Transverse colon (tissue), 4 donors: ENCODE data around the gene CLDN8. TPM values are rescaled to one million over a fixed set of nuclear protein-coding genes. Genes with fewer than 3 reads are reported as not detected.

Experiments
- DNase-seq: peaks from one replicate; pipeline ENCODE4 v3.0.0-alpha.2; 2019
- H3K27ac ChIP-seq, 4 donors: fragments of 200-600 bp; sonication (generic); 2 replicates each; pipeline ENCODE4 v1.5.1; 2016 to 2018; ENCODE audit warnings: inconsistent platforms in 4 of 4
- H3K27me3 ChIP-seq: fragments of 200-600 bp; sonication (generic); 2 replicates; pipeline ENCODE4 v1.5.1; 2017; ENCODE audit warnings: inconsistent platforms
- H3K36me3 ChIP-seq, 4 donors: fragments of 200-600 bp; sonication (generic); 2 replicates each; pipeline ENCODE4 v1.5.1; 2017 to 2019; ENCODE audit warnings: inconsistent platforms in 4 of 4
- H3K4me1 ChIP-seq, 4 donors: fragments of 200-600 bp; sonication (generic); 2 replicates each; pipeline ENCODE4 v1.5.1; 2017 to 2020; ENCODE audit warnings: inconsistent platforms in 4 of 4
- H3K4me3 ChIP-seq, 4 donors: fragments of 200-600 bp; sonication (generic); 1 replicate in 1 of 4; 2 replicates in 3 of 4; pipeline versions ENCODE4 v1.5.1 to v1.6.1; 2017 to 2019; ENCODE audit warnings: inconsistent platforms in 4 of 4
- H3K9me3 ChIP-seq, 2 donors: fragments of 200-600 bp; sonication (generic); 2 replicates each; pipeline ENCODE4 v1.5.1; 2017 to 2019; ENCODE audit warnings: inconsistent platforms in 2 of 2
- CTCF ChIP-seq, 5 experiments: fragments of 200-600 bp in 3 of 5; fragments of 450-650 bp in 2 of 5; sonication (generic) in 3 of 5; IDR thresholded peaks; 1 replicate in 2 of 5; 2 replicates in 3 of 5; pipeline ENCODE4 v1.5.1; 2016 to 2017; ENCODE audit warnings: antibody characterized with exemption in 5 of 5, inconsistent platforms in 3 of 5, mild to moderate bottlenecking in 2 of 5, moderate library complexity in 1 of 5
- EP300 ChIP-seq: sonication (generic); formaldehyde crosslinking; IDR thresholded peaks from one replicate; pipeline ENCODE4 v1.6.1; 2017; ENCODE audit warnings: antibody characterized with exemption, low read depth
- POLR2A ChIP-seq: fragments of 450-650 bp; IDR thresholded peaks from one replicate; pipeline ENCODE4 v1.6.1; 2016; ENCODE audit warnings: antibody characterized with exemption, mild to moderate bottlenecking, moderate library complexity
- POLR2AphosphoS5 ChIP-seq, 3 donors: sonication (generic); formaldehyde crosslinking; IDR thresholded peaks; one replicate each; pipeline ENCODE4 v1.6.1; 2016; ENCODE audit warnings: antibody characterized with exemption in 3 of 3
- WGBS, 2 donors: methylation state at CpG; one replicate each; pipeline ENCODE4 v1.1.5; 2018; ENCODE audit warnings: low coverage in 1 of 2; 5-methylcytosine and 5-hydroxymethylcytosine counted together
- in situ Hi-C, 4 donors: fragments of 200-750 bp; cut with MboI; loops; one replicate each; pipeline versions ENCODE4 v1.15.0 to v1.15.1; 2017; ENCODE audit warnings: low sequenced_read_pairs in 3 of 4, low pct_ligation_motif_present in 1 of 4, low pct_unique_long_range_greater_than_20kb in 1 of 4
- intact Hi-C: fragments of 100-400 bp; cut with DNase I; formaldehyde crosslinking; loops from one replicate; pipeline ENCODE4 v1.15.1; 2023; ENCODE audit warnings: low total_unique reads
- total RNA-seq, 4 donors: library from RNA; depleted of rRNA; stranded (reverse); fragments of >200 nt; gene quantifications; one replicate each; pipeline ENCODE4 v1.1.0, GENCODE V29; 2016

The CLDN8 gene
- total RNA-seq, 4 donors from 2014 or later, result 13.5 to 107 (median 33.2) TPM

- no peaks in the 10 kb centered on the region for H3K36me3 ChIP-seq
- intact Hi-C loops (no loop called here), in situ Hi-C loops (loop anchor here in 1 of 4 donors (25.0 kb wide), 1 partner anchor 103 kb away; the partner anchor contains the start of genes KRTAP23-1 and KRTAP27-1)
- peak overlapping the region; percentile 62 to 81 (median 72) for H3K27ac ChIP-seq
- no peaks in the 10 kb centered on the region for H3K27me3 ChIP-seq
- peak; percentile 20 for DNase-seq
- TF ChIP-seq POLR2AphosphoS5 (IDR thresholded peaks at IDR 0.05) (peak in 1 of 3 donors; percentile 54), EP300 (no peak)
- H3K4me3 ChIP-seq, result no peak overlapping the region
- WGBS, 2 donors, result 21 to 44% methylated on average over 3 of the region's 3 CpGs
- no peaks in the 10 kb centered on the region for H3K9me3 ChIP-seq
- peaks cover 0 to 22% (median 14%) of the 10 kb centered on the region in 4 donors for H3K4me1 ChIP-seq
These were observed 18.2 kb upstream of the CLDN8 start for GRCh38 chr21:30234050-30234449.

GRCh38 chr21:30233228-30234020 lies 17.5 kb upstream of the CLDN8 start:
- H3K36me3 ChIP-seq, result no peaks in the 10 kb centered on the region
- intact Hi-C loops, result no loop called here
- H3K27ac ChIP-seq, result peak overlapping the region; percentile 62 to 81 (median 72)
- peaks cover 0 to 23% (median 14%) of the 10 kb centered on the region in 4 donors for H3K4me1 ChIP-seq
- in situ Hi-C loops, result loop anchor here in 1 of 4 donors (25.0 kb wide), 1 partner anchor 104 kb away; the partner anchor contains the start of genes KRTAP23-1 and KRTAP27-1
- TF ChIP-seq CTCF (IDR thresholded peaks at IDR 0.05), result no peak
- no peak for TF ChIP-seq EP300
- no peak for TF ChIP-seq POLR2A
- no peak for TF ChIP-seq POLR2AphosphoS5 (IDR thresholded peaks at IDR 0.05)
- DNase-seq, result no peak
- no peaks in the 10 kb centered on the region for H3K9me3 ChIP-seq
- WGBS, 2 donors, result 37 to 56% methylated on average over 2 of the region's 2 CpGs
- no peak overlapping the region for H3K4me3 ChIP-seq
- H3K27me3 ChIP-seq, result no peaks in the 10 kb centered on the region

- Histone ChIP-seq H3K4me1 (peaks cover 0 to 37% (median 20%) of the 10 kb centered on the region in 4 donors), H3K9me3 (no peaks in the 10 kb centered on the region), H3K27me3 (no peaks in the 10 kb centered on the region), H3K4me3 (no peak overlapping the region), H3K27ac (peak overlapping the region in 1 of 4 donors; percentile 81), H3K36me3 (no peaks in the 10 kb centered on the region)
- intact Hi-C loops, result no loop called here
- no peak for DNase-seq
- 100% methylated on average over 1 of the region's 1 CpG for WGBS, 2 donors
- no peak for TF ChIP-seq CTCF (IDR thresholded peaks at IDR 0.05)
- TF ChIP-seq POLR2AphosphoS5 (IDR thresholded peaks at IDR 0.05), result no peak
- no peak for TF ChIP-seq EP300
- TF ChIP-seq POLR2A, result no peak
- in situ Hi-C loops, result loop anchor here in 1 of 4 donors (25.0 kb wide), 1 partner anchor 105 kb away; the partner anchor contains the start of genes KRTAP23-1 and KRTAP27-1
These were observed 16.1 kb upstream of the CLDN8 start for GRCh38 chr21:30232011-30232410.

- Histone ChIP-seq H3K27me3 (no peaks in the 10 kb centered on the region), H3K36me3 (no peaks in the 10 kb centered on the region), H3K27ac (peak overlapping the region in 3 of 4 donors; percentile 7 to 40 (median 8)), H3K9me3 (no peaks in the 10 kb centered on the region), H3K4me1 (peaks cover 0 to 27% (median 9%) of the 10 kb centered on the region in 4 donors), H3K4me3 (no peak overlapping the region)
- in situ Hi-C loops (loop anchor here in 1 of 4 donors (25.0 kb wide), 1 partner anchor 109 kb away; the partner anchor contains the start of genes KRTAP23-1 and KRTAP27-1), intact Hi-C loops (no loop called here)
- TF ChIP-seq POLR2A (no peak), POLR2AphosphoS5 (IDR thresholded peaks at IDR 0.05) (peak in 1 of 3 donors; percentile 34)
- DNase-seq, result no peak
- WGBS, 2 donors, result 31 to 42% methylated on average over 3 of the region's 3 CpGs
These were observed 11.9 kb upstream of the CLDN8 start for GRCh38 chr21:30227633-30228404.

- 72 to 82% methylated on average over 1 of the region's 1 CpG for WGBS, 2 donors
- Histone ChIP-seq H3K4me1 (peaks cover 0 to 21% (median 9%) of the 10 kb centered on the region in 4 donors), H3K27ac (peak overlapping the region in 2 of 4 donors; percentile 7 to 40), H3K9me3 (no peaks in the 10 kb centered on the region), H3K36me3 (no peaks in the 10 kb centered on the region), H3K27me3 (no peaks in the 10 kb centered on the region), H3K4me3 (no peak overlapping the region)
- intact Hi-C loops (no loop called here), in situ Hi-C loops (loop anchor here in 1 of 4 donors (25.0 kb wide), 1 partner anchor 110 kb away; the partner anchor contains the start of genes KRTAP23-1 and KRTAP27-1)
- no peak for TF ChIP-seq POLR2A
- TF ChIP-seq POLR2AphosphoS5 (IDR thresholded peaks at IDR 0.05), result no peak
- TF ChIP-seq CTCF (IDR thresholded peaks at IDR 0.05), result no peak
- no peak for TF ChIP-seq EP300
- DNase-seq, result no peak
These were observed 11.2 kb upstream of the CLDN8 start for GRCh38 chr21:30227128-30227527.
